ENCODE data around the gene TPPP2.

The TPPP2 gene

GRCh38 chr14:21017528-21018245, 12.3 kb upstream of the TPPP2 start:
- DNase-seq (ENCODE audit: low read depth in 2 of 2) = no peak

- DNase-seq (ENCODE audit: low read depth in 2 of 2) = no peak
These were observed 11.7 kb upstream of the TPPP2 start for GRCh38 chr14:21018286-21018685.

GRCh38 chr14:21018781-21019180, 11.2 kb upstream of the TPPP2 start:
- DNase-seq (ENCODE audit: low read depth in 2 of 2) = no peak

- DNase-seq (ENCODE audit: low read depth in 2 of 2) = no peak
These were observed 10.7 kb upstream of the TPPP2 start for GRCh38 chr14:21019366-21019765.

- DNase-seq (ENCODE audit: low read depth in 2 of 2) = no peak
These were observed 9.0 kb upstream of the TPPP2 start for GRCh38 chr14:21020977-21021545.

- DNase-seq (ENCODE audit: low read depth in 2 of 2) = no peak
These were observed 7.3 kb upstream of the TPPP2 start for GRCh38 chr14:21022686-21023085.

GRCh38 chr14:21023174-21023573, 6.8 kb upstream of the TPPP2 start:
- no peak for DNase-seq (ENCODE audit: low read depth in 2 of 2)

- DNase-seq (ENCODE audit: low read depth in 2 of 2) = no peak
These were observed 6.0 kb upstream of the TPPP2 start for GRCh38 chr14:21023817-21024584.

GRCh38 chr14:21024585-21025370, 5.2 kb upstream of the TPPP2 start, which contains the start of gene NDRG2:
TSS of gene NDRG2 (minus strand) at chr14:21025061. CDS start at chr14:21023315, 1,746 bp downstream.
- peak; percentile 47 to 57 for DNase-seq (ENCODE audit: low read depth in 2 of 2)

GRCh38 chr14:21025371-21026273, 4.4 kb upstream of the TPPP2 start:
- no peak for DNase-seq (ENCODE audit: low read depth in 2 of 2)

- DNase-seq (ENCODE audit: low read depth in 2 of 2) = no peak
These were observed 3.6 kb upstream of the TPPP2 start for GRCh38 chr14:21026274-21026987.

GRCh38 chr14:21026988-21027315, 3.1 kb upstream of the TPPP2 start:
- DNase-seq (ENCODE audit: low read depth in 2 of 2) = no peak

GRCh38 chr14:21030531-21030930, 514 bp downstream of the TPPP2 start:
- DNase-seq (ENCODE audit: low read depth in 2 of 2) = no peak

- DNase-seq (ENCODE audit: low read depth in 2 of 2) = no peak
These were observed 2.5 kb downstream of the TPPP2 start for GRCh38 chr14:21032326-21033132.

- DNase-seq (ENCODE audit: low read depth in 2 of 2) = no peak
These were observed 3.2 kb downstream of the TPPP2 start for GRCh38 chr14:21033133-21033698.

- no peak for DNase-seq (ENCODE audit: low read depth in 2 of 2)
These were observed 4.7 kb downstream of the TPPP2 start, which contains the start of gene RNASE13 for GRCh38 chr14:21034707-21035106. TSS of gene RNASE13 (minus strand) at chr14:21034807. CDS start at chr14:21034288, 519 bp downstream.

- DNase-seq (ENCODE audit: low read depth in 2 of 2) = no peak
These were observed 6.7 kb downstream of the TPPP2 start for GRCh38 chr14:21036751-21037150.

- no peak for DNase-seq (ENCODE audit: low read depth in 2 of 2)
These were observed 7.1 kb downstream of the TPPP2 start for GRCh38 chr14:21037156-21037555.

All from stimulated activated CD8-positive, alpha-beta memory T cell treated with anti-CD3 and anti-CD28 coated beads, Interleukin-2, amount 100 ng/mL, for 48 hours (primary cell).